Aorta (tissue), 5 donors: Measurements from ENCODE around the gene USP37. TPM values are rescaled to one million over a fixed set of nuclear protein-coding genes. Genes with fewer than 3 reads are reported as not detected.

ENCODE experiments used
- ATAC-seq: fragments of 200-7000 bp; cut with Tn5 transposase; one replicate; pipeline ENCODE4 v1.9.1; 2022; ENCODE audit warnings: moderate library complexity; ENCODE audit not compliant: low FRiP score
- DNase-seq, 2 donors: peaks; one replicate each; pipeline ENCODE4 v3.0.0-alpha.2; 2020
- H3K27ac ChIP-seq, 2 donors: one replicate each; pipeline ENCODE4 v1.5.1; 2013; ENCODE audit warnings: low read length in 2 of 2, mild to moderate bottlenecking in 2 of 2, moderate library complexity in 2 of 2, control low read depth in 1 of 2, inconsistent platforms in 1 of 2, low read depth in 1 of 2
- H3K27me3 ChIP-seq, 2 donors: one replicate each; pipeline ENCODE4 v1.6.1; 2013; ENCODE audit warnings: control low read depth in 1 of 2, low read length in 1 of 2, mild to moderate bottlenecking in 1 of 2, moderate library complexity in 1 of 2; ENCODE audit not compliant: insufficient read depth in 2 of 2, control insufficient read depth in 1 of 2
- H3K36me3 ChIP-seq, 2 donors: one replicate each; pipeline ENCODE4 v1.6.1; 2013; ENCODE audit warnings: control low read depth in 1 of 2, low read length in 1 of 2, mild to moderate bottlenecking in 1 of 2; ENCODE audit not compliant: insufficient read depth in 2 of 2, control insufficient read depth in 1 of 2
- H3K4me1 ChIP-seq, 2 donors: one replicate each; pipeline ENCODE4 v1.6.1; 2013; ENCODE audit warnings: low read length in 2 of 2, control low read depth in 1 of 2, mild to moderate bottlenecking in 1 of 2, moderate library complexity in 1 of 2; ENCODE audit not compliant: insufficient read depth in 2 of 2, control insufficient read depth in 1 of 2
- H3K4me3 ChIP-seq, 2 donors: one replicate each; pipeline ENCODE4 v1.5.1; 2013; ENCODE audit warnings: low read length in 2 of 2, control low read depth in 1 of 2, mild to moderate bottlenecking in 1 of 2
- H3K9me3 ChIP-seq: one replicate; pipeline ENCODE4 v1.6.1; 2013; ENCODE audit warnings: mild to moderate bottlenecking, low read length; ENCODE audit not compliant: control insufficient read depth
- WGBS, 2 donors: extraction: QIAGEN DNeasy Blood & Tissue Kit; methylation state at CpG; one replicate each; pipeline ENCODE4 v1.1.7; 2013; 5-methylcytosine and 5-hydroxymethylcytosine counted together
- intact Hi-C, 2 donors: fragments of 100-400 bp; cut with DNase I; formaldehyde crosslinking; loops; one replicate each; pipeline versions ENCODE4 v1.14.2 to v1.15.0; 2022
- polyA plus RNA-seq, 2 donors: library from polyadenylated mRNA; stranded (reverse); fragments of 200-250 nt; gene quantifications; one replicate each; pipeline ENCODE4 v1.2.3, GENCODE V29; 2013
- total RNA-seq, 2 donors: library from RNA; stranded (reverse); fragmentation: NEBNext Ultra II Directional; extraction: Animal tissue kit (Norgen Biotek cat#: 25700); gene quantifications; one replicate each; pipeline ENCODE4 v1.2.1, GENCODE V29; 2021
- donor health status: healthy with polysubstance abuse.
- donor health status: Bipolar disorder and iron deficiency.
- donor health status: DM: no; HTN: no; CAD: no.
- donor health status: DM: no; HTN: no; CAD: no.
- donor health status: DM: yes; HTN: yes; CAD: no.

USP37 gene
- total and polyA plus RNA-seq, 4 donors = 1.5 to 22.2 (median 7.8) TPM

GRCh38 chr2:218425531-218425930 lies 142.6 kb downstream of the USP37 start:
- WGBS, 2 donors = 83 to 86% methylated on average over 10 of the region's 10 CpGs
- H3K9me3 ChIP-seq = no peaks in the 10 kb centered on the region
- no peak for DNase-seq
- H3K4me3 ChIP-seq = no peak overlapping the region
- no peak overlapping the region for H3K27ac ChIP-seq
- ATAC-seq = no peak
- no peaks in the 10 kb centered on the region for H3K4me1 ChIP-seq
- intact Hi-C loops = no loop called here
- no peaks in the 10 kb centered on the region for H3K27me3 ChIP-seq
- no peaks in the 10 kb centered on the region for H3K36me3 ChIP-seq

- DNase-seq = no peak
- no peak overlapping the region for H3K4me3 ChIP-seq
- ATAC-seq = no peak
- intact Hi-C loops = no loop called here
- WGBS, 2 donors = 86 to 87% methylated on average over 9 of the region's 9 CpGs
- H3K27ac ChIP-seq = no peak overlapping the region
- no peaks in the 10 kb centered on the region for H3K27me3 ChIP-seq
- H3K4me1 ChIP-seq = no peaks in the 10 kb centered on the region
- H3K36me3 ChIP-seq = no peaks in the 10 kb centered on the region
- no peaks in the 10 kb centered on the region for H3K9me3 ChIP-seq
Measured at GRCh38 chr2:218423584-218423983, 144.6 kb downstream of the USP37 start.

DNA sequence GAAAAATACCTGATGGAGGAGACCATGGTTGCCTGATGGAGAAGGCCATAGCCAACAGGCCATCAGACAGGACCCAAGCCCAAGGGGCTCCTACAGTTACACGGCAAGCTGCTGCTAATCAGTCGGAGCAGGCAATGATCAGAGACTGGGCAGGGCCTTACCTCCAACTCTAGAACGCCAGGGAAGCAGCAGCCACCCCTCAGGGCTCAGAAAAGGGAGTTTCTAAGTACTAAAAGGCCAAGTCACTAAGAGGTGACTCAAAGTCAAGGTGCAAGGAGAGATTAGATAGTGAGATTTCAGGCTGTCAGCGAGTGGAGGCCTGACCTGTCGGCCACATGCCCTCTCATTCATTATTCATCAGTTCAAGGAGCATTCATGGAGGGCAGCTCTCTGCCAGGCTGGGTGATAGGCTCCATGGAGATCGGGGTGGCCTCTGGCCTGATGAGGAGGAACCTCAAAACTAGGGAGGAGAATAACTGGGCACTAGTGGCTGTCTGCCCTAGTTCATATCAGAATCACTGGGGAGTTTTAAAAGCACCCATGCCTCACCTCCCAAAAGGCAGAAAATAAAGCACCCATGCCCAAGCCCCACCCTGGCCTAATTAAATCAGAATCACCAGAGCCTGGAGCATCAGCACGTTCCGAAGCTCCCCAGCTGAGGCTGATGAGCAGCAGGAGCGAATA lies 145.6 kb downstream of the USP37 start:
- intact Hi-C loops = no loop called here
- DNase-seq = no peak
- H3K4me1 ChIP-seq = no peaks in the 10 kb centered on the region
- H3K27ac ChIP-seq = no peak overlapping the region
- H3K27me3 ChIP-seq = no peaks in the 10 kb centered on the region
- H3K36me3 ChIP-seq = no peaks in the 10 kb centered on the region
- H3K4me3 ChIP-seq = no peak overlapping the region
- WGBS, 2 donors = 88 to 91% methylated on average over 9 of the region's 9 CpGs
- H3K9me3 ChIP-seq = no peaks in the 10 kb centered on the region
- no peak for ATAC-seq

DNA sequence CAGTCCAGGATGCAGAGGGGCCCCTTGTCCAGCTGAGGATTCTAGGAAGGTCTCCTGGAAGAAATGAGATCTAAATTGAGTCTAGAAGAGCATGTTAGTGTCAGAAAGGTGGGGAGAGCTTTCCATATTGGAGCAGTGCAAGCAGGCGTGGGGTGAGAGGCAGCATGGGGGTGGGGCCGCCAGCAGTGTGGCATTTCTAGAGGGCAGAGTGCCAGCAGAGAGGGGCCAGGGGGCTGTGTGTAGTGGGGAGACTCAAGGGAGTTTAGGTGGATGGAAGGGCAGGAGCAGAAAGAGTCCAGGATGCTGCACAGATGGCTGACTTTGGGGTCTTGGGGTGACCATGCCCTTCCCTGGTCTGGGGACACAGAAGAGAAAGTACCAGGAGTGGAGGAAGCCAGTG lies 147.1 kb downstream of the USP37 start:
- H3K4me3 ChIP-seq = no peak overlapping the region
- no peak for DNase-seq
- no peaks in the 10 kb centered on the region for H3K27me3 ChIP-seq
- no peaks in the 10 kb centered on the region for H3K36me3 ChIP-seq
- intact Hi-C loops = no loop called here
- WGBS, 2 donors = 85 to 88% methylated on average over 2 of the region's 2 CpGs
- H3K9me3 ChIP-seq = no peaks in the 10 kb centered on the region
- no peaks in the 10 kb centered on the region for H3K4me1 ChIP-seq
- H3K27ac ChIP-seq = no peak overlapping the region
- ATAC-seq = no peak

GRCh38 chr2:218419630-218420216 lies 148.4 kb downstream of the USP37 start:
- no peak overlapping the region for H3K4me3 ChIP-seq
- H3K27ac ChIP-seq = no peak overlapping the region
- 87 to 89% methylated on average over 7 of the region's 7 CpGs for WGBS, 2 donors
- no peaks in the 10 kb centered on the region for H3K4me1 ChIP-seq
- intact Hi-C loops = no loop called here
- H3K9me3 ChIP-seq = no peaks in the 10 kb centered on the region
- H3K27me3 ChIP-seq = no peaks in the 10 kb centered on the region
- H3K36me3 ChIP-seq = no peaks in the 10 kb centered on the region
- ATAC-seq = no peak
- no peak for DNase-seq

DNA sequence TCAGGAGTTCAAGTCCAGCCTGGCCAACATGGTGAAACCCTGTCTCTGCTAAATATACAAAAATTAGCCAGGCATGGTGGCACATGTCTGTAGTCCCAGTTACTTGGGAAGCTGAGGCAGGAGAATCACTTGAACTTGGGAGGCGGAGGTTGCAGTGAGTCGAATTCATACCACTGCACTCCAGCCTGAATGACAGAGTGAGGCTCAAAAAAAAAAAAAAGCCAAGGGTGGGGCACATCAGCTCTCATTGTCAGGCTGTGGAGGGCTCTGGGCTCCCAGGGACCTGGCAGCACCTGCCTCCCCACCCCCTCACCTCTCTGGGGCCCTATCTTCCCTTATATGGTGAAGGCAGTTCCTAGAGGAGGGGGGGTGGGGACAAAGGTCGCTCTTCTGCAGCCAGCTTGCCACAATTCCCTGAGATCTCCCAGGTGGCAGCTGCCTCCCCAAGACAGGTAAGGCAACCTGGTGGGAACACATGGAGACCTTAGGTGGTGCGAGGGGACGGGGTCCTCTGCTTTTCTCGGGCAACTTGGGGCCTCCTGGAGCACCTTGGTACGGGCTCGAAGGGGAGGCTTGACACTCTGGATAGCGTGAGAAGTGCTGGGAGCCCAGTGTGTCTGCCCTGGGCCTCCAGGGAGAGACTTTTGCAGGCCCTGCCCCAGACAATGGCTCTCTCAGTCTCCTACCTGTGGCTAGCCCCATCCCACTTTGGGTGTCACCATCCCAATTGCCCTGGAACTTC lies 149.3 kb downstream of the USP37 start, which contains the start of gene VIL1:
Gene VIL1, plus strand, starts transcription at position 407 of the 742 bp plus-strand sequence. CDS start 4,656 bp downstream, outside the sequence.
- no peaks in the 10 kb centered on the region for H3K4me1 ChIP-seq
- no peaks in the 10 kb centered on the region for H3K27me3 ChIP-seq
- H3K4me3 ChIP-seq = no peak within 1 kb of the TSS
- intact Hi-C loops = no loop called here
- no peaks in the 10 kb centered on the region for H3K9me3 ChIP-seq
- DNase-seq = no peak
- no peak within 1 kb of the TSS for H3K27ac ChIP-seq
- no peak for ATAC-seq
- no peaks in the 10 kb centered on the region for H3K36me3 ChIP-seq
- 86 to 88% methylated on average over 9 of the region's 9 CpGs for WGBS, 2 donors

DNA sequence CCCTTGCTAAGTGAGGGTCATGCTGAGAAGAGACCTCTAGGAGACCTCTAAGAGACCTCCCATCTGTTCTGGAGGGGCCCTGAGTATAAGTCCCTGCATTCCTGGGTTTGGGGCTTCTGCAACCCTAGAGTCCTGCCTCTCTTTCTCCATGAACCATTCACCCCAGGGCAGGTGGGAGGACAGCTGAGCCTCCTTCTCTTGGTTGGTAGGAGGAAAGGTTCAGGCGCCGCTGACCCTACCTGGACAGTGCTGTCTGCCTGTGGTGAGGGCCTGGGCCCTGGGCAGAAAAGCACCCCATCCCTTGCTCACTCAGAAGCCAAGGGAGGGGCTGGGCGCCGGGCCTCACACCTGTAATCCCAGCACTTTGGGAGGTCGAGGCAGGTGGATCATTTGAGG lies 149.8 kb downstream of the USP37 start:
- ATAC-seq (peak; percentile 48), DNase-seq (no peak)
- Histone ChIP-seq H3K4me3 (no peak overlapping the region), H3K4me1 (no peaks in the 10 kb centered on the region), H3K27me3 (no peaks in the 10 kb centered on the region), H3K36me3 (no peaks in the 10 kb centered on the region), H3K27ac (no peak overlapping the region), H3K9me3 (no peaks in the 10 kb centered on the region)
- intact Hi-C loops = no loop called here
- WGBS, 2 donors = 92 to 95% methylated on average over 5 of the region's 5 CpGs

GRCh38 chr2:218407717-218408116 lies 160.4 kb downstream of the USP37 start:
- 72 to 75% methylated on average over 8 of the region's 8 CpGs for WGBS, 2 donors
- Histone ChIP-seq H3K9me3 (no peaks in the 10 kb centered on the region), H3K36me3 (peaks cover 0 to 4% of the 10 kb centered on the region in 2 donors), H3K27ac (no peak overlapping the region), H3K4me3 (no peak overlapping the region), H3K27me3 (no peaks in the 10 kb centered on the region), H3K4me1 (no peaks in the 10 kb centered on the region)
- intact Hi-C loops = loop anchor here (2.0 to 5.0 kb wide), 4 partner anchors 59 to 190 kb away; partner anchors contain the start of genes ARPC2 (in 1 of the 2), CNOT9 (in 1 of the 2) and USP37 (in 1 of the 2)
- DNase-seq = no peak
- no peak for ATAC-seq
